OCI-LY3 (cell line): ENCODE measurements around the gene DHX30.

Experiments
- EZH2phosphoT487 ChIP-seq: fragments of 200-600 bp; shearing (Covaris generic); IDR thresholded peaks from 2 replicates; pipeline ENCODE4 v1.6.1; 2018; ENCODE audit warnings: antibody characterized with exemption, mixed run types, low read depth
- TF ChIP-seq, protein P1 (sequence below): fragments of 200-600, 300-600 bp; sonication (generic); IDR thresholded peaks from 2 replicates; pipeline ENCODE4 v1.5.1; 2014; ENCODE audit warnings: antibody characterized with exemption, low read length, low read depth

DNA sequence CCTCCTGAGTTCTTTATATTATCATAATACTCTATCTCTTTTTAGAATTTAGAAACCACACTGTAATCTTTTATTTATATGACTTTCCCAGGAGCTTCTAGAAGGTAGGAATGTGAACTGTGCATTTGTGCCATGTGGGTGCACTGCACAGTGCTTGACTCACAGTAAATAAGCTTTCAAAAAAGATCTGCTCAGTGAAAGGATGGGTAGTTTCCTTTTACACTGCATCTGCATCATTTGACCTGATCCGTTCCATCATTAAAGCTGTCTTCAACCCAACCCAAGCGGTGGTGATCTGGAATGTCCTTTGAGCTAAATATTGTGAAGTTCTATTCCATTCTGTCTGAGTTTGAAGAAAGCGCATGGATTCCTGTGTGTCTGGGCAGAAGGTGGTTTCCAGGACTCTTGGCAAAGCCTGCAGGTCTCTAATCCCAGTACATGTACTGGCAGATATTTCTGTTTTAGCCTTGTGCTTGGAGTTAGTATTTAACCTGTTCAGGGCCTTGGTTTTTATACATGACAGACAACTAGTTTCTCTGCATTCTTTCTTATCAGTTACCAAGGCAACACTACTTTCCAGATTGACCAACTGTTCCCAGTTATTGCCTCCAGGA, 96.7 kb downstream of the DHX30 start:
- TF ChIP-seq, protein P1, sequence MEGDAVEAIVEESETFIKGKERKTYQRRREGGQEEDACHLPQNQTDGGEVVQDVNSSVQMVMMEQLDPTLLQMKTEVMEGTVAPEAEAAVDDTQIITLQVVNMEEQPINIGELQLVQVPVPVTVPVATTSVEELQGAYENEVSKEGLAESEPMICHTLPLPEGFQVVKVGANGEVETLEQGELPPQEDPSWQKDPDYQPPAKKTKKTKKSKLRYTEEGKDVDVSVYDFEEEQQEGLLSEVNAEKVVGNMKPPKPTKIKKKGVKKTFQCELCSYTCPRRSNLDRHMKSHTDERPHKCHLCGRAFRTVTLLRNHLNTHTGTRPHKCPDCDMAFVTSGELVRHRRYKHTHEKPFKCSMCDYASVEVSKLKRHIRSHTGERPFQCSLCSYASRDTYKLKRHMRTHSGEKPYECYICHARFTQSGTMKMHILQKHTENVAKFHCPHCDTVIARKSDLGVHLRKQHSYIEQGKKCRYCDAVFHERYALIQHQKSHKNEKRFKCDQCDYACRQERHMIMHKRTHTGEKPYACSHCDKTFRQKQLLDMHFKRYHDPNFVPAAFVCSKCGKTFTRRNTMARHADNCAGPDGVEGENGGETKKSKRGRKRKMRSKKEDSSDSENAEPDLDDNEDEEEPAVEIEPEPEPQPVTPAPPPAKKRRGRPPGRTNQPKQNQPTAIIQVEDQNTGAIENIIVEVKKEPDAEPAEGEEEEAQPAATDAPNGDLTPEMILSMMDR = no peak
- no peak for TF ChIP-seq EZH2phosphoT487
